Hepatocyte (in vitro differentiated cells): Measurements from ENCODE around the gene E2F1. TPM values are rescaled to one million over a fixed set of nuclear protein-coding genes. Genes with fewer than 3 reads are reported as not detected.

ENCODE experiments used
- DNase-seq: peaks from one replicate; pipeline ENCODE4 v3.0.0-alpha.2; 2016; ENCODE audit warnings: low spot score
- H2AFZ ChIP-seq: fragments of 200-600 bp; sonication (generic); 2 replicates; pipeline ENCODE4 v1.6.0; 2016; ENCODE audit warnings: antibody characterized with exemption, mild to moderate bottlenecking
- H3K27ac ChIP-seq: fragments of 200-600 bp; sonication (generic); 2 replicates; pipeline ENCODE4 v1.5.1; 2016; ENCODE audit warnings: mild to moderate bottlenecking
- H3K27me3 ChIP-seq: fragments of 200-600 bp; sonication (generic); 2 replicates; pipeline ENCODE4 v1.6.1; 2016
- H3K36me3 ChIP-seq: fragments of 200-600 bp; sonication (generic); replicated peaks from 2 replicates; pipeline ENCODE4 v1.5.1; 2016; ENCODE audit warnings: low read depth; ENCODE audit not compliant: insufficient read depth
- H3K4me1 ChIP-seq: fragments of 200-600 bp; sonication (generic); 2 replicates; pipeline ENCODE4 v1.5.1; 2016; ENCODE audit warnings: mild to moderate bottlenecking, moderate library complexity; ENCODE audit not compliant: insufficient read depth
- H3K4me2 ChIP-seq: fragments of 200-600 bp; sonication (generic); 2 replicates; pipeline ENCODE4 v1.6.0; 2016
- H3K4me3 ChIP-seq: fragments of 200-600 bp; sonication (generic); 2 replicates; pipeline ENCODE4 v1.5.1; 2016; ENCODE audit warnings: mild to moderate bottlenecking
- H3K79me2 ChIP-seq: fragments of 200-600 bp; sonication (generic); 2 replicates; pipeline ENCODE4 v1.6.0; 2017; ENCODE audit warnings: mild to moderate bottlenecking
- H3K9me2 ChIP-seq: fragments of 200-600 bp; sonication (generic); replicated peaks from 2 replicates; pipeline ENCODE4 v1.6.0; 2017; ENCODE audit warnings: mild to moderate bottlenecking; ENCODE audit not compliant: insufficient read depth
- H3K9me3 ChIP-seq: fragments of 200-600 bp; sonication (generic); 2 replicates; pipeline ENCODE4 v1.5.1; 2016; ENCODE audit warnings: low read depth, mild to moderate bottlenecking
- H4K20me1 ChIP-seq: fragments of 200-600 bp; sonication (generic); 2 replicates; pipeline ENCODE4 v1.6.0; 2016; ENCODE audit warnings: mild to moderate bottlenecking; ENCODE audit not compliant: insufficient read depth, poor library complexity, severe bottlenecking
- EZH2 ChIP-seq: fragments of 200-600 bp; sonication (generic); IDR thresholded peaks from 2 replicates; pipeline ENCODE4 v1.6.1; 2016; ENCODE audit warnings: antibody characterized with exemption, mild to moderate bottlenecking, borderline replicate concordance
- EZH2phosphoT487 ChIP-seq: fragments of 200-600 bp; sonication (generic); IDR thresholded peaks from one replicate; pipeline ENCODE4 v1.6.1; 2018; ENCODE audit warnings: antibody characterized with exemption, mild to moderate bottlenecking, low read depth, moderate library complexity; ENCODE audit not compliant: unreplicated experiment, severe bottlenecking
- WGBS: methylation state at CpG from one replicate; pipeline ENCODE4 v1.1.6; 2016; ENCODE audit warnings: low lambda C conversion rate; ENCODE audit errors: missing lambda C conversion rate; 5-methylcytosine and 5-hydroxymethylcytosine counted together
- polyA plus RNA-seq: library from polyadenylated mRNA; unstranded; fragments of >200 nt; fragmentation: Nextera tagmentation; extraction: Ambion mirVana; gene quantifications from 2 replicates; pipeline ENCODE4 v1.2.1, GENCODE V29; 2016
- total RNA-seq: library from RNA; depleted of rRNA; stranded (reverse); fragments of >200 nt; gene quantifications from 2 replicates; pipeline ENCODE4 v1.2.3, GENCODE V29; 2014
- TF ChIP-seq, protein P1 (sequence below): fragments of 200-600 bp; sonication (generic); IDR thresholded peaks from 2 replicates; pipeline ENCODE4 v1.5.1; 2016; ENCODE audit warnings: antibody characterized with exemption, mild to moderate bottlenecking; ENCODE audit not compliant: poor library complexity

E2F1 gene
- total and polyA plus RNA-seq, 2 experiments from 2014 or later: 9.1 to 11.8 TPM

DNA sequence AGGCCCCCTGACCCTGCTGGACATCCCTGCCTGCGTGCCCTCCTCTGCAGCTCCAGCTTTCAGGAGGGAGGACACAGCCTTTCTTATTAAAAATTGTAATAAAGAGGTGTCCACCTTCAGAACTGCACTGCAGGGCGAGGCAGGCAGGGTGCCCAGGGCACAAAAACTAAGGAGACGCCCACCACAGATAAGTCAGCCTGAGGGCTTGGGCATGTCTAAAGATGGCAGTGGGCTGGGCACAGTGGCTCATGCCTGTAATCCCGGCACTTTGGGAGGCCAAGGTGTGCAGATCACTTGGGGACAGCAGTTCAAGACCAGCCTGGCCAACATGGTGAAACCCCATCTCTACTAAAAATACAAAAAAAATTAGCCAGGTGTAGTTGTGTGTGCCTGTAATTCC, 31.0 kb downstream of the E2F1 start:
- peaks cover 26% of the 10 kb centered on the region for H3K4me1 ChIP-seq
- peak overlapping the region; percentile 46 for H3K4me2 ChIP-seq
- 81% methylated on average over 4 of the region's 4 CpGs for WGBS
- no peaks in the 10 kb centered on the region for H3K9me3 ChIP-seq
- no peaks in the 10 kb centered on the region for H3K79me2 ChIP-seq
- no peaks in the 10 kb centered on the region for H3K27me3 ChIP-seq
- DNase-seq: no peak
- no peaks in the 10 kb centered on the region for H3K36me3 ChIP-seq
- H4K20me1 ChIP-seq: no peaks in the 10 kb centered on the region
- no peaks in the 10 kb centered on the region for H3K9me2 ChIP-seq
- H3K27ac ChIP-seq: peak overlapping the region; percentile 93
- H2AFZ ChIP-seq: no peak overlapping the region
- no peak overlapping the region for H3K4me3 ChIP-seq
- TF ChIP-seq EZH2phosphoT487: no peak
- TF ChIP-seq, protein P1, sequence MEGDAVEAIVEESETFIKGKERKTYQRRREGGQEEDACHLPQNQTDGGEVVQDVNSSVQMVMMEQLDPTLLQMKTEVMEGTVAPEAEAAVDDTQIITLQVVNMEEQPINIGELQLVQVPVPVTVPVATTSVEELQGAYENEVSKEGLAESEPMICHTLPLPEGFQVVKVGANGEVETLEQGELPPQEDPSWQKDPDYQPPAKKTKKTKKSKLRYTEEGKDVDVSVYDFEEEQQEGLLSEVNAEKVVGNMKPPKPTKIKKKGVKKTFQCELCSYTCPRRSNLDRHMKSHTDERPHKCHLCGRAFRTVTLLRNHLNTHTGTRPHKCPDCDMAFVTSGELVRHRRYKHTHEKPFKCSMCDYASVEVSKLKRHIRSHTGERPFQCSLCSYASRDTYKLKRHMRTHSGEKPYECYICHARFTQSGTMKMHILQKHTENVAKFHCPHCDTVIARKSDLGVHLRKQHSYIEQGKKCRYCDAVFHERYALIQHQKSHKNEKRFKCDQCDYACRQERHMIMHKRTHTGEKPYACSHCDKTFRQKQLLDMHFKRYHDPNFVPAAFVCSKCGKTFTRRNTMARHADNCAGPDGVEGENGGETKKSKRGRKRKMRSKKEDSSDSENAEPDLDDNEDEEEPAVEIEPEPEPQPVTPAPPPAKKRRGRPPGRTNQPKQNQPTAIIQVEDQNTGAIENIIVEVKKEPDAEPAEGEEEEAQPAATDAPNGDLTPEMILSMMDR: no peak
- no peak for TF ChIP-seq EZH2

DNA sequence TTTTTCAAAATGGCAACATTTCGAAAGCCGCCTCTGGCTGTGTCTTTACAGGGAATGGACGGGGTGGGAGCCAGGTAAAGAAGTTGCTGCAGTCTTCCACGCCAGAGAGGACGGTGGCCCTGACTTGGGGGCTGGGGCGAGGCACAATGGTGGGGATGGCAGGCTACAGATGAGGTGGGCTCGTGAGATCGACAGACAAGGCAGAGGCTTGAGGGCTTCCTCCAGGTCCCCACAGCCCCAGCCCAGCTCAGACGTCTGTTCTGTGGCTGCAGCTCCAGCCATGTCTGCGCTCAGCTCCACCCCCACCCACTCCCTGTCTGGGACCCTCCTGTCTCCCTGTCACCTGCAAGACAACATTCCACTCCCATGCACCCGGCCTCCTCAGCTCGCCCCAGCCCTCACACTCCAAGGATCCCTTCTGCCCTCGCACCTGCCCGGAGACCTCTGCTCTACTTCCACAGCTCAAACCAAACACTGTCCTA, 31.5 kb downstream of the E2F1 start:
- Histone ChIP-seq H3K27me3 (no peaks in the 10 kb centered on the region), H3K9me3 (no peaks in the 10 kb centered on the region), H3K4me3 (no peak overlapping the region), H3K4me1 (peaks cover 26% of the 10 kb centered on the region), H3K27ac (peak overlapping the region; percentile 93), H3K4me2 (peak overlapping the region; percentile 46), H3K79me2 (no peaks in the 10 kb centered on the region), H4K20me1 (no peaks in the 10 kb centered on the region), H3K9me2 (no peaks in the 10 kb centered on the region), H2AFZ (no peak overlapping the region), H3K36me3 (no peaks in the 10 kb centered on the region)
- TF ChIP-seq, protein P1: no peak
- TF ChIP-seq EZH2: no peak
- no peak for TF ChIP-seq EZH2phosphoT487
- peak; percentile 60 for DNase-seq
- 71% methylated on average over 14 of the region's 14 CpGs for WGBS

DNA sequence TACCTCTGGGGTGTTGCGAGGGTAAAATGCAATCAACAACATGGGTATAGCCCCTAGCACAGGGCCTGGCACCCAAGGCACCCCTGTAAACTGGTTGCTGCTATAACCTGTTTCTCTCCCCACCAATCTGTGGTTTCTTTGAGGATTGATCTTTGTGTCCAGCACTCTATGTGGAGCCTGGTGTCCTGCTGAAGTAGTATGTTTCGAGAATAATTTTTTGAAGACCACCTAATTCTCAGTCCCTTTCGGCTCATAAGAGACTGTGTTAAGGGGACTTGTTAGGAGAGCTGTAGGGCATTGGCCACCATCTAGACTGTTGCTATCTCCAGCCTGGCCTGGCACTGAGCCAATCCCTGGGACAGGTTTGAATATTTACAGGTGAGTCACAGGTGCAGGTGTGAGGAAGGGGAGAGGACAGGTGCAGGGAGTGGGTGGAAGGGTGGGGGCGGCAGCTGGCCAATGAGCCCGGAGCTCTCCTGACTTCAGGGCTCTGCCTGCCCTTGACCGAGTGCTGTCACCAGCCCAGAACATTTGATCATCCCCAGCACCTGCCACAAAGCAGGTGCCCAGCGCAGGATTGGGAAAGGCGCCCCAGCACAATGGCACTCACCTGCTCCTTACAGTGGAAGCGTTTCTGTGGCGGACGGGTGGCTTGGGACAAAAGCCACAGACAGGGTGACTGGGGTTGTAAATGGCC, 32.1 kb downstream of the E2F1 start:
- Histone ChIP-seq H3K4me2 (peak overlapping the region; percentile 57), H3K27ac (peak overlapping the region; percentile 93), H4K20me1 (no peaks in the 10 kb centered on the region), H3K36me3 (no peaks in the 10 kb centered on the region), H3K79me2 (no peaks in the 10 kb centered on the region), H2AFZ (no peak overlapping the region), H3K9me2 (no peaks in the 10 kb centered on the region), H3K4me1 (peaks cover 26% of the 10 kb centered on the region), H3K9me3 (no peaks in the 10 kb centered on the region), H3K4me3 (no peak overlapping the region), H3K27me3 (no peaks in the 10 kb centered on the region)
- TF ChIP-seq EZH2 (no peak), EZH2phosphoT487 (no peak)
- TF ChIP-seq, protein P1: no peak
- peak; percentile 96 for DNase-seq
- 82% methylated on average over 11 of the region's 11 CpGs for WGBS
